ENCODE measurements around the gene DENND2C.

DNA sequence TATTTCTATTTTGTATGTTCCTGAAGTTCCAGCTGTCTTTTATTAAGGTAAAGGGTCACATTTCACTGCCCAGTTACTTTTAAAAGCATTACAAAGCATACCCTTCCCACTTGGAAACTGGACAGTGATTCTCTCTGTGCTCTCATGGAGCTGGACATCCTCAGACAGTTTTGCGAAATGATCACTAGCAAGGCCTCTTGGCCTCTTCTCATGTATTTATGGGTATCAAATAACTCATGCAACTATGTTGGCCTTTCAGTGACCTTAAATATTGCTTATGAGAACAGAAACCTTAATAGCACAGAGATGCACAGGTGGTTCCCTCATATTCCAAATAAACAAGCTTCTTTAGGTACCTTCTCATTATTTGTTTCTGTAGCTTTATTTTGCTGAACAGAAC lies 33.4 kb upstream of the DENND2C start:
- TF ChIP-seq, protein P1, sequence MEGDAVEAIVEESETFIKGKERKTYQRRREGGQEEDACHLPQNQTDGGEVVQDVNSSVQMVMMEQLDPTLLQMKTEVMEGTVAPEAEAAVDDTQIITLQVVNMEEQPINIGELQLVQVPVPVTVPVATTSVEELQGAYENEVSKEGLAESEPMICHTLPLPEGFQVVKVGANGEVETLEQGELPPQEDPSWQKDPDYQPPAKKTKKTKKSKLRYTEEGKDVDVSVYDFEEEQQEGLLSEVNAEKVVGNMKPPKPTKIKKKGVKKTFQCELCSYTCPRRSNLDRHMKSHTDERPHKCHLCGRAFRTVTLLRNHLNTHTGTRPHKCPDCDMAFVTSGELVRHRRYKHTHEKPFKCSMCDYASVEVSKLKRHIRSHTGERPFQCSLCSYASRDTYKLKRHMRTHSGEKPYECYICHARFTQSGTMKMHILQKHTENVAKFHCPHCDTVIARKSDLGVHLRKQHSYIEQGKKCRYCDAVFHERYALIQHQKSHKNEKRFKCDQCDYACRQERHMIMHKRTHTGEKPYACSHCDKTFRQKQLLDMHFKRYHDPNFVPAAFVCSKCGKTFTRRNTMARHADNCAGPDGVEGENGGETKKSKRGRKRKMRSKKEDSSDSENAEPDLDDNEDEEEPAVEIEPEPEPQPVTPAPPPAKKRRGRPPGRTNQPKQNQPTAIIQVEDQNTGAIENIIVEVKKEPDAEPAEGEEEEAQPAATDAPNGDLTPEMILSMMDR (IDR thresholded peaks at IDR 0.05) = no peak
- no peak for TF ChIP-seq POLR2A (IDR thresholded peaks at IDR 0.05)
